OCI-LY7 (cell line): ENCODE data around the gene TMPRSS4. TPM values are rescaled to one million over a fixed set of nuclear protein-coding genes. Genes with fewer than 3 reads are reported as not detected.

Source experiments
- Bru-seq: library from RNA; stranded (reverse); fragments of 400-500 nt; gene quantifications from one replicate; lab custom pipeline; 2021; lab: Mats Ljungman, UMichigan
- BruChase-seq, 2 experiments: library from RNA; stranded (reverse); fragments of 400-500 nt; gene quantifications; one replicate each; lab custom pipeline; 2021; lab: Mats Ljungman, UMichigan
- BruUV-seq: library from RNA; stranded (reverse); fragments of 400-500 nt; replicated peaks from 2 replicates; lab custom pipeline; 2021; lab: Mats Ljungman, UMichigan
- CTCF ChIA-PET: fragments of 300-600 bp; sonication (Branson Sonifier 250); formaldehyde crosslinking; loops from one replicate; lab custom pipeline; 2022; ENCODE audit warnings: antibody characterized with exemption; ENCODE audit not compliant: unreplicated experiment; lab: Charles Lee
- POLR2A ChIA-PET: fragments of 300-600 bp; sonication (Branson Sonifier 250); formaldehyde crosslinking; loops from one replicate; lab custom pipeline; 2022; ENCODE audit warnings: antibody characterized with exemption; lab: Charles Lee
- DNase-seq: peaks from one replicate; pipeline ENCODE4 v3.0.0-alpha.2; 2015; ENCODE audit warnings: low spot score
- H2AFZ ChIP-seq: fragments of 200-600 bp; sonication (generic), shearing (Covaris generic); 2 replicates; pipeline ENCODE4 v1.6.1; 2014; ENCODE audit warnings: mild to moderate bottlenecking, antibody characterized with exemption, low read length, moderate library complexity
- H3K27ac ChIP-seq: fragments of 200-600 bp; sonication (generic); 2 replicates; pipeline ENCODE4 v1.5.1; 2014; ENCODE audit warnings: mixed run types, low read depth, mild to moderate bottlenecking, moderate library complexity, low read length, inconsistent platforms; ENCODE audit not compliant: poor library complexity, severe bottlenecking
- H3K36me3 ChIP-seq: fragments of 200-600 bp; sonication (generic); 2 replicates; pipeline ENCODE4 v1.6.1; 2014; ENCODE audit warnings: mild to moderate bottlenecking, antibody characterized with exemption, low read length, moderate library complexity, mixed read lengths; ENCODE audit not compliant: insufficient read depth
- H3K4me1 ChIP-seq: fragments of 200-600 bp; sonication (generic); 2 replicates; pipeline ENCODE4 v1.5.1; 2014; ENCODE audit warnings: mild to moderate bottlenecking, low read length; ENCODE audit not compliant: insufficient read depth, poor library complexity, severe bottlenecking
- H3K4me2 ChIP-seq: fragments of 200-600 bp; sonication (generic); 2 replicates; pipeline ENCODE4 v1.6.1; 2014; ENCODE audit warnings: mild to moderate bottlenecking, low read length
- H3K4me3 ChIP-seq: fragments of 200-600 bp; sonication (generic); 2 replicates; pipeline ENCODE4 v1.5.1; 2014; ENCODE audit warnings: mild to moderate bottlenecking, low read depth, low read length; ENCODE audit not compliant: poor library complexity, severe bottlenecking
- H3K79me2 ChIP-seq: fragments of 200-600 bp; sonication (generic); 2 replicates; pipeline ENCODE4 v1.6.1; 2016; ENCODE audit warnings: low read depth, mild to moderate bottlenecking, low read length, moderate library complexity, mixed read lengths; ENCODE audit not compliant: insufficient read depth
- H3K9me2 ChIP-seq: fragments of 200-600 bp; sonication (generic); 2 replicates; pipeline ENCODE4 v1.6.1; 2016; ENCODE audit warnings: mild to moderate bottlenecking, low read length, mixed read lengths; ENCODE audit not compliant: insufficient read depth
- H3K9me3 ChIP-seq: fragments of 200-600 bp; sonication (generic); 2 replicates; pipeline ENCODE4 v1.6.1; 2014; ENCODE audit warnings: mild to moderate bottlenecking, mixed run types, low read length, mixed read lengths
- H4K20me1 ChIP-seq: fragments of 200-600 bp; sonication (generic); 2 replicates; pipeline ENCODE4 v1.6.1; 2014; ENCODE audit warnings: mild to moderate bottlenecking, antibody characterized with exemption, low read length, moderate library complexity, mixed read lengths; ENCODE audit not compliant: insufficient read depth
- EZH2phosphoT487 ChIP-seq: fragments of 200-600 bp; sonication (generic); IDR thresholded peaks from 2 replicates; pipeline ENCODE4 v1.6.1; 2018; ENCODE audit warnings: low read depth, borderline replicate concordance, mild to moderate bottlenecking, mixed run types, antibody characterized with exemption, low read length, moderate library complexity, mixed read lengths
- intact Hi-C: fragments of 100-400 bp; cut with micrococcal nuclease; formaldehyde crosslinking; loops from one replicate; pipeline ENCODE4 v1.10.0; 2022; ENCODE audit not compliant: unreplicated experiment
- long read RNA-seq: library from polyadenylated mRNA; stranded (forward); transcript quantifications from one replicate; pipeline ENCODE4 v2.0.0, GENCODE V29; 2022
- total RNA-seq, 2 experiments: library from RNA; depleted of rRNA in 1 of 2; stranded (reverse); fragments of >200 nt in 1 of 2; shearing (Covaris generic) in 1 of 2; gene quantifications; 2 replicates each; pipeline ENCODE4 v1.2.3, GENCODE V29; 2014 to 2022
- TF ChIP-seq, protein P1 (sequence below): fragments of 200-600 bp; sonication (generic); conservative IDR thresholded peaks from 2 replicates; pipeline ENCODE4 v1.5.1; 2014; ENCODE audit warnings: mild to moderate bottlenecking, antibody characterized with exemption, low read length, moderate library complexity, mixed read lengths

TMPRSS4 gene
- 0.03 TPM in 1 of 2 replicates, not detected in the other for total RNA-seq (2014; rRNA removed; shearing (Covaris generic))
- not detected in 2 replicates for total RNA-seq (2022)
- percentile 3 among the genes with signal in this experiment for Bru-seq, nascent RNA
- BruChase-seq, experiment 1, labeled RNA remaining after a 6-hour chase: not detected
- BruChase-seq, experiment 2, labeled RNA remaining after a 2-hour chase: not detected
- long read RNA-seq: 0 reads

GRCh38 chr11:118076754-118077281, at the start of gene TMPRSS4:
Gene TMPRSS4, plus strand, starts transcription at chr11:118077078. Its CDS starts 225 bp downstream, at chr11:118077303.
- Histone ChIP-seq H3K4me3 (no peak within 1 kb of the TSS), H2AFZ (no peak within 1 kb of the TSS), H3K4me2 (no peak within 1 kb of the TSS), H3K36me3 (no peaks in the 10 kb centered on the region), H3K9me3 (no peaks in the 10 kb centered on the region), H3K27ac (no peak within 1 kb of the TSS), H3K9me2 (no peaks in the 10 kb centered on the region), H3K4me1 (peaks cover 4% of the 10 kb centered on the region), H4K20me1 (no peaks in the 10 kb centered on the region), H3K79me2 (no peaks in the 10 kb centered on the region)
- TF ChIP-seq, protein P1, sequence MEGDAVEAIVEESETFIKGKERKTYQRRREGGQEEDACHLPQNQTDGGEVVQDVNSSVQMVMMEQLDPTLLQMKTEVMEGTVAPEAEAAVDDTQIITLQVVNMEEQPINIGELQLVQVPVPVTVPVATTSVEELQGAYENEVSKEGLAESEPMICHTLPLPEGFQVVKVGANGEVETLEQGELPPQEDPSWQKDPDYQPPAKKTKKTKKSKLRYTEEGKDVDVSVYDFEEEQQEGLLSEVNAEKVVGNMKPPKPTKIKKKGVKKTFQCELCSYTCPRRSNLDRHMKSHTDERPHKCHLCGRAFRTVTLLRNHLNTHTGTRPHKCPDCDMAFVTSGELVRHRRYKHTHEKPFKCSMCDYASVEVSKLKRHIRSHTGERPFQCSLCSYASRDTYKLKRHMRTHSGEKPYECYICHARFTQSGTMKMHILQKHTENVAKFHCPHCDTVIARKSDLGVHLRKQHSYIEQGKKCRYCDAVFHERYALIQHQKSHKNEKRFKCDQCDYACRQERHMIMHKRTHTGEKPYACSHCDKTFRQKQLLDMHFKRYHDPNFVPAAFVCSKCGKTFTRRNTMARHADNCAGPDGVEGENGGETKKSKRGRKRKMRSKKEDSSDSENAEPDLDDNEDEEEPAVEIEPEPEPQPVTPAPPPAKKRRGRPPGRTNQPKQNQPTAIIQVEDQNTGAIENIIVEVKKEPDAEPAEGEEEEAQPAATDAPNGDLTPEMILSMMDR: no peak
- no peak for TF ChIP-seq EZH2phosphoT487
- CTCF ChIA-PET: no interaction called here
- no peak for DNase-seq
- intact Hi-C loops: loop anchor here (10.0 kb wide), 1 partner anchor 1612 kb away; no protein-coding TSS in a partner anchor
- POLR2A ChIA-PET: interaction anchor here (0.7 kb wide), 1 partner anchor 26 kb away, joined by 3 read pairs; no protein-coding TSS in a partner anchor
- BruUV-seq: no TSS peak

- no peaks in the 10 kb centered on the region for H4K20me1 ChIP-seq
- TF ChIP-seq EZH2phosphoT487: no peak
- TF ChIP-seq, protein P1: peak; percentile 49
- no TSS peak for BruUV-seq
- H3K9me3 ChIP-seq: peaks cover 11% of the 10 kb centered on the region; the same call in 1 of the 2 replicates
- H3K79me2 ChIP-seq: no peaks in the 10 kb centered on the region
- no peak overlapping the region for H3K4me2 ChIP-seq
- POLR2A ChIA-PET: no interaction called here
- H3K27ac ChIP-seq: no peak overlapping the region
- no peak overlapping the region for H2AFZ ChIP-seq
- H3K4me3 ChIP-seq: no peak overlapping the region
- intact Hi-C loops: no loop called here
- no peak for DNase-seq
- no peaks in the 10 kb centered on the region for H3K36me3 ChIP-seq
- no peaks in the 10 kb centered on the region for H3K4me1 ChIP-seq
- CTCF ChIA-PET: interaction anchor here (1.0 kb wide), 1 partner anchor 10 kb away, joined by 3 read pairs; no protein-coding TSS in a partner anchor
- H3K9me2 ChIP-seq: no peaks in the 10 kb centered on the region
Measured at GRCh38 chr11:118027694-118028093, 49.2 kb upstream of the TMPRSS4 start.

DNA sequence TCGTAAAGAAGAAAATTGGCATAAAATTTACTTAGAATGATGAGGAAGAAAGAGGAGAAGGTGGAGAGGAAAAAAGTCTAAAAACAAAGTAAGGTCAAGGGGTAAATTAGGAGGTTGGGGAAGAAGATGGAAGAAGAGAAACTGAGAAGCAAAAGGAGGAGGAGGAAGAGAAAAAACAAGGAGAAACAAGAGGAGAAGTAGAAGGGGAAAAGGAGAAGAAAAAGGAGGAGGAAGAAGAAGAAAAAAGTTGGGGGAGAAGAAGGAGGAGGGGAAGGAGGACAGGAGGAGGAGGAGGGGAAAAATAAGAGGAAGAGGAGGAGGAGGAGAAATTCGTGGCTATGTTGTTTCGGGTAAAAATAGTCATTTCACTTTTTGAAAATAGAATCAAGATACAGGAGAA, 48.3 kb upstream of the TMPRSS4 start:
- Histone ChIP-seq H3K4me1 (no peaks in the 10 kb centered on the region), H3K4me2 (no peak overlapping the region), H2AFZ (no peak overlapping the region), H3K27ac (no peak overlapping the region), H3K9me2 (no peaks in the 10 kb centered on the region), H4K20me1 (no peaks in the 10 kb centered on the region), H3K9me3 (peaks cover 11% of the 10 kb centered on the region; the same call in 1 of the 2 replicates), H3K79me2 (no peaks in the 10 kb centered on the region), H3K36me3 (no peaks in the 10 kb centered on the region), H3K4me3 (no peak overlapping the region)
- ChIA-PET POLR2A (no interaction called here), CTCF (no interaction called here)
- no peak for TF ChIP-seq EZH2phosphoT487
- TF ChIP-seq, protein P1: no peak
- intact Hi-C loops: no loop called here
- no TSS peak for BruUV-seq
- no peak for DNase-seq
